Measurements from ENCODE around the gene SOX1.

The SOX1 gene

GRCh38 chr13:112053167-112053743 lies 13.7 kb upstream of the SOX1 start:
- peaks cover 52% of the 10 kb centered on the region for H4K20me1 ChIP-seq
- H3K36me3 ChIP-seq, result no peaks in the 10 kb centered on the region
- H3K4me1 ChIP-seq, result peaks cover 9% of the 10 kb centered on the region
- peaks cover 29% of the 10 kb centered on the region for H3K9me3 ChIP-seq
- H3K9ac ChIP-seq, result no peak overlapping the region
- H3K4me2 ChIP-seq, result no peak overlapping the region
- no peak overlapping the region; the same call in 1 of the 2 replicates for H3K4me3 ChIP-seq
- no peak for TF ChIP-seq Cebpa-rat (IDR thresholded peaks at IDR 0.05)
- H3K27me3 ChIP-seq, result peaks cover 80% of the 10 kb centered on the region
- H3K27ac ChIP-seq, result no peak overlapping the region

- peaks cover 29% of the 10 kb centered on the region for H3K9me3 ChIP-seq
- peaks cover 88% of the 10 kb centered on the region for H3K27me3 ChIP-seq
- H3K27ac ChIP-seq, result no peak overlapping the region
- no peak overlapping the region for H3K9ac ChIP-seq
- no peaks in the 10 kb centered on the region for H3K36me3 ChIP-seq
- peaks cover 13% of the 10 kb centered on the region for H3K4me1 ChIP-seq
- H3K4me3 ChIP-seq, result peak overlapping the region; percentile 3; the same call in 1 of the 2 replicates
- H3K4me2 ChIP-seq, result no peak overlapping the region
- peaks cover 59% of the 10 kb centered on the region for H4K20me1 ChIP-seq
- no peak for TF ChIP-seq Cebpa-rat (IDR thresholded peaks at IDR 0.05)
Measured at GRCh38 chr13:112053744-112054615, 13.0 kb upstream of the SOX1 start.

DNA sequence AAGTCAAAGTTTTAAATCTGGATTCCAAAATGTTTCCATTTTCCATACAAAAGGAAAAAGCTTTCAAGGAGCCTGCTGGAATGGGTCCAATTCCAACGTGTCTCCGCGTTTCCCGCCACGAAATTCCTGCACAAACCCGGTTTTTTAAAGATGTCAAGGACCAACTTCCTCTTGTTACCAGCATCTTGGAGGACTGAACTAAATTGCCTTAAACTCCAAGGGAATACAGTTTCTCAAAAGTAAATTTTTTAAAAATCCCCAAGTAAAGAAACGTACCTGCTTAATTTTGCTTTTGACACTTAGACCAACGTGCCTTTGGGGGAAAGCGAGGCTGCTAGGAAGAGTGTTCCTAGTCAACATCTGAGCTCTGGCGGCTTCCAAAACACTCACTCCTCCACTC lies 12.3 kb upstream of the SOX1 start:
- H3K27me3 ChIP-seq, result peaks cover 94% of the 10 kb centered on the region
- H3K9me3 ChIP-seq, result peaks cover 29% of the 10 kb centered on the region
- H3K36me3 ChIP-seq, result no peaks in the 10 kb centered on the region
- H3K4me1 ChIP-seq, result peaks cover 13% of the 10 kb centered on the region
- no peak for TF ChIP-seq Cebpa-rat (IDR thresholded peaks at IDR 0.05)
- no peak overlapping the region for H3K9ac ChIP-seq
- H3K4me3 ChIP-seq, result no peak overlapping the region
- peaks cover 65% of the 10 kb centered on the region for H4K20me1 ChIP-seq
- no peak overlapping the region for H3K4me2 ChIP-seq
- H3K27ac ChIP-seq, result no peak overlapping the region

DNA sequence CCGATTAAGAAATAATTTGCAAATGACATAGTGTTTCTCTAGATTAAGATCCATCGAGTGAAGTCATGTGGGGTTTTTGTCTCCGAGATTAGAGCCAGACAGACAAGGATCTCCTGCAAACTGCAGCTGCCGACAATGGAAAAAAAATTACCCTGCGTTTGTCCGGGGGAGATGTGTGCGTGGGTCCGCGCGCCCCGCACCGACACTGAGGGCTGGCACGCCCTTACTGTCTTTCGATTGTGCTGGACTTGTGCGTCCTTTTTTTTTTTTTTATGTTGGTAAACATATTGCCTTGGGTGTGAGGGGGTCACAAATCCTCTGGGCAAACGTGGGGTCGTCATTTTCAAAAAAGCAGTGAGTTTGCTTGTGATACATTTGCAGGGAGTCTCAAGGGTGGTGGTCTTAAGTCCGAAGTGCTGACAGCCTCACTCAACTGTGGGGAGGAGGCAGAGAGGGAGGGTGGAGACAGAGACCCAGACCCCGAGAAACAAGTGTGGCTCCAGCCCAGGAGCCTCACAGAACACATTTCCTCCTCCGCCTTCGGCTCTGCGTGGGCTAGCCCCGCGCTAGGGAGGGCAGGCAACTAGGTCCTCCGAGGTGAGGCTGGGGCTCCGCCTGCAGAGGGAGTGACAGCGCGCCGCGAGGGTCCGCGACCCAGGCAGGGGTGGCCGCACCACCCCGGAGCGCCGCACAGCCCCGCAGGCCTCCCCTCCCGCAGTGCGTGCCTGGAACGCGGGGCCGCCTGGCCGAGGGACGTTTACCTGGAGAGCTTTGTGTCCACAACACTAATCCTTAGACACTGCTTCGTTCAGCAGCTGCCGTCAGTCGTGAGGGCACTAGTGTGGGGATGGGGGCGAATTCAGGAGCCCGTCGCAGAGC lies 11.7 kb upstream of the SOX1 start:
- H3K4me1 ChIP-seq, result peaks cover 16% of the 10 kb centered on the region
- H4K20me1 ChIP-seq, result peaks cover 72% of the 10 kb centered on the region
- H3K4me3 ChIP-seq, result no peak overlapping the region
- H3K36me3 ChIP-seq, result no peaks in the 10 kb centered on the region
- H3K27me3 ChIP-seq, result peaks cover 100% of the 10 kb centered on the region
- peaks cover 29% of the 10 kb centered on the region for H3K9me3 ChIP-seq
- H3K9ac ChIP-seq, result no peak overlapping the region
- H3K4me2 ChIP-seq, result no peak overlapping the region
- H3K27ac ChIP-seq, result no peak overlapping the region
- TF ChIP-seq Cebpa-rat (IDR thresholded peaks at IDR 0.05), result no peak

DNA sequence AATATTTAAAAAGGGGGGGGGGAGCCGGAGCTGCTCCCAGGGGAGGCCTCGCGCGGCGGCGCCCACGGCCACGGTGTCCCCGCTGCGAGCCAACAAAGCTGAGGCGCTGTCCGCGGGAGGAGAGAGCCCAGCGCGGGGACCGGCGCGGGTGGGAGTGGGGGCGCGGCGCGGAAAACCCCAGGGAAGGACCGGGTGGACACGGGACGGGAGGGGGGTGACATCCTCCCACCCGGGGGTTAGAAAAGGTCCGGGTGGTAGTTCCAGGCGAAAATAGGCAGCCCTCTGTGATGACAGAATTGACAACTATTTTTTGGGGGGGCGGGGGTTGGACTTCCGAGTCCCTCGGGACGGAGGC lies 11.1 kb upstream of the SOX1 start:
- Histone ChIP-seq H3K4me3 (no peak overlapping the region), H3K27me3 (peaks cover 100% of the 10 kb centered on the region), H3K27ac (no peak overlapping the region), H3K9me3 (peaks cover 29% of the 10 kb centered on the region), H3K4me1 (peaks cover 22% of the 10 kb centered on the region), H4K20me1 (peaks cover 78% of the 10 kb centered on the region), H3K4me2 (no peak overlapping the region), H3K9ac (no peak overlapping the region), H3K36me3 (no peaks in the 10 kb centered on the region)
- no peak for TF ChIP-seq Cebpa-rat (IDR thresholded peaks at IDR 0.05)

DNA sequence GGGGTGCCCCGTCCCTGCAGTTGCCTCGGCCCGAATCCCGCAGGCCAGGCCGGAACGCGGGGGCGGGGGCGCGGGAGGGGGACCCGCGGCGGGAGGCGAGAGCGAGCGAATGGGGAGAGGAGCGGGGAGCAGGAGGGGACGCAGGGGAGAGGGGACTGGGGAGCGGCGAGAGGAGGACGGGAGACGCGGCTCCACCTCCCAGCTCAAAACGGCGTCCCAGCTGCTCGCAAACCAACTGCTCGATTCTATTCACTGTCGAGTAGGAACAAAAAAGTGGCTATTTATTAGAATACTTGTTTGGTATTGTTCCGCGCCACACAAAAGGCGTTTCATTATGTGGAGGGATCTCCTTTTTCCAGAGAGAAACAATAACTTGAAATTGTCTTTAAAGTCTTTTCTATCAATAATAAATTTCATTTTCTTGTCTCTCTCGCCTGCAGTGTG lies 10.6 kb upstream of the SOX1 start:
- no peak for TF ChIP-seq Cebpa-rat (IDR thresholded peaks at IDR 0.05)
- no peak overlapping the region for H3K27ac ChIP-seq
- no peak overlapping the region for H3K9ac ChIP-seq
- H3K4me2 ChIP-seq, result no peak overlapping the region
- peaks cover 82% of the 10 kb centered on the region for H4K20me1 ChIP-seq
- H3K9me3 ChIP-seq, result peaks cover 29% of the 10 kb centered on the region
- H3K4me1 ChIP-seq, result peaks cover 27% of the 10 kb centered on the region
- no peak overlapping the region for H3K4me3 ChIP-seq
- no peaks in the 10 kb centered on the region for H3K36me3 ChIP-seq
- H3K27me3 ChIP-seq, result peaks cover 100% of the 10 kb centered on the region

- no peak overlapping the region for H3K9ac ChIP-seq
- no peak overlapping the region for H3K4me3 ChIP-seq
- no peak overlapping the region for H3K4me2 ChIP-seq
- no peaks in the 10 kb centered on the region for H3K36me3 ChIP-seq
- no peak for TF ChIP-seq Cebpa-rat (IDR thresholded peaks at IDR 0.05)
- peaks cover 29% of the 10 kb centered on the region for H3K9me3 ChIP-seq
- no peak overlapping the region for H3K27ac ChIP-seq
- peaks cover 88% of the 10 kb centered on the region for H4K20me1 ChIP-seq
- H3K27me3 ChIP-seq, result peaks cover 100% of the 10 kb centered on the region
- H3K4me1 ChIP-seq, result peaks cover 32% of the 10 kb centered on the region
Measured at GRCh38 chr13:112056739-112057438, 10.1 kb upstream of the SOX1 start.

DNA sequence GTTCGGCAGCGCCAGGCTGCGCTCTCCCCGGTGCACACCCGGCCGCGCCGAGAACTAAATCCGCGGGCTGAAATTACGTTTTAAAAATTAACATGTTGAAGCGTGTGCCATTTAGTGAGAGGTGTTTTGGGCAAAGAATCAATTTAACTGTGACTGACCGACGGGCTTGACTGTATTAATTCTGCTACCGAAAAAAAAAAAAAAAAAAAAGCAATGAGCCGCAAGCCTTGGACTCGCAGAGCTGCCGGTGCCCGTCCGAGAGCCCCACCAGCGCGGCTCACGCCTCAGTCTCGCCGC lies 9.6 kb upstream of the SOX1 start:
- Histone ChIP-seq H3K4me1 (peaks cover 33% of the 10 kb centered on the region), H3K4me2 (peak overlapping the region; percentile 71), H3K27ac (no peak overlapping the region), H3K9me3 (peaks cover 29% of the 10 kb centered on the region), H3K9ac (no peak overlapping the region), H3K36me3 (no peaks in the 10 kb centered on the region), H3K27me3 (peaks cover 100% of the 10 kb centered on the region), H4K20me1 (peaks cover 88% of the 10 kb centered on the region), H3K4me3 (peak overlapping the region; percentile 49; the same call in 1 of the 2 replicates)
- no peak for TF ChIP-seq Cebpa-rat (IDR thresholded peaks at IDR 0.05)

GRCh38 chr13:112057736-112058518 lies 9.0 kb upstream of the SOX1 start:
- no peaks in the 10 kb centered on the region for H3K36me3 ChIP-seq
- peak overlapping the region; percentile 71 for H3K4me2 ChIP-seq
- H3K4me3 ChIP-seq, result peak overlapping the region; percentile 49

More at GRCh38 chr13:112057736-112058518, 9.0 kb upstream of the SOX1 start:
- Histone ChIP-seq H3K9me3 (peaks cover 29% of the 10 kb centered on the region), H3K4me1 (peaks cover 38% of the 10 kb centered on the region), H3K9ac (no peak overlapping the region), H4K20me1 (peaks cover 93% of the 10 kb centered on the region), H3K27me3 (peaks cover 100% of the 10 kb centered on the region), H3K27ac (no peak overlapping the region)
- no peak for TF ChIP-seq Cebpa-rat (IDR thresholded peaks at IDR 0.05)
